ENCODE data around the gene ITPR2.

- TF ChIP-seq EZH2 (IDR thresholded peaks at IDR 0.05; ENCODE audit: borderline replicate concordance, low read length) (no peak), CTCF (IDR thresholded peaks at IDR 0.05; ENCODE audit: low read length) (no peak)
These were observed 201.1 kb downstream of the ITPR2 start for GRCh38 chr12:26631846-26632245.

All from OCI-LY1 (cell line).